HL-60 (cell line): ENCODE results near the gene JMJD1C.

Experiments used
- DNase-seq, 2 experiments: peaks; one replicate each; pipeline ENCODE4 v3.0.0-alpha.2; 2010 to 2020; ENCODE audit warnings: low read depth in 1 of 2, low spot score in 1 of 2
- H3K27ac ChIP-seq: fragments of 250-450 bp; sonication (Bioruptor Pico); replicated peaks from 2 replicates; pipeline ENCODE4 v1.5.1; 2020; ENCODE audit warnings: mild to moderate bottlenecking, moderate library complexity
- H3K27me3 ChIP-seq: fragments of 250-450 bp; sonication (Bioruptor Pico); 2 replicates; pipeline ENCODE4 v1.5.1; 2021; ENCODE audit warnings: mild to moderate bottlenecking, moderate library complexity; ENCODE audit not compliant: insufficient read depth, poor library complexity, severe bottlenecking
- H3K4me3 ChIP-seq: replicated peaks from 2 replicates; pipeline ENCODE4 v1.5.1; 2011; ENCODE audit warnings: mild to moderate bottlenecking, control low read depth, low read length; ENCODE audit not compliant: insufficient read depth
- GABPA ChIP-seq: IDR thresholded peaks from 2 replicates; pipeline ENCODE4 v1.6.1; 2012; ENCODE audit warnings: low read depth
- POLR2AphosphoS5 ChIP-seq: IDR thresholded peaks from 2 replicates; pipeline ENCODE4 v1.6.1; 2012; ENCODE audit warnings: low read depth
- SPI1 ChIP-seq: IDR thresholded peaks from 2 replicates; pipeline ENCODE4 v1.6.1; 2012; ENCODE audit warnings: low read depth, mild to moderate bottlenecking, borderline replicate concordance
- TF ChIP-seq, protein P1 (sequence below): IDR thresholded peaks from 2 replicates; pipeline ENCODE4 v1.6.1; 2012; ENCODE audit warnings: low read depth; ENCODE audit not compliant: insufficient replicate concordance
- TF ChIP-seq, protein P2 (sequence below): IDR thresholded peaks from one replicate; pipeline ENCODE4 v1.5.1; 2011; ENCODE audit warnings: low read length, control low read depth, inconsistent platforms; ENCODE audit not compliant: insufficient read depth

The JMJD1C gene

DNA sequence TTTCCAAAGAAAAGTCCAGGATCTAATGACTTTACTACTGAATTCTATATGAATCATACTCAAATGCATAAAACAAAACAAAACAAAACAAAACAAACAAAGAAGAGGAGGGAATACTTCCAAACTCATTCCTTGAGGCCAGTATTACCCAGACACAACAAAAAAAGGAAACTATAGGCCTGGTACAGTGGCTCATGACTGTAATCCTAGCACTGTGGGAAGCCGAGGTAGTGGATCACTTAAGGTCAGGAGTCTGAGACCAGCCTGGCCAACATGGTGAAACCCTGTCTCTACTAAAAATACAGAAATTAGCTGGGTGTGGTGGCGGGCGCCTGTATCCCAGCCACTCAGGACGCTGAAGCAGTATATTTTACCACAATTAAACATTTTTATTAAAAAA, 218.0 kb downstream of the JMJD1C start:
- no peak for DNase-seq
- TF ChIP-seq POLR2AphosphoS5, result no peak
- TF ChIP-seq, protein P1, sequence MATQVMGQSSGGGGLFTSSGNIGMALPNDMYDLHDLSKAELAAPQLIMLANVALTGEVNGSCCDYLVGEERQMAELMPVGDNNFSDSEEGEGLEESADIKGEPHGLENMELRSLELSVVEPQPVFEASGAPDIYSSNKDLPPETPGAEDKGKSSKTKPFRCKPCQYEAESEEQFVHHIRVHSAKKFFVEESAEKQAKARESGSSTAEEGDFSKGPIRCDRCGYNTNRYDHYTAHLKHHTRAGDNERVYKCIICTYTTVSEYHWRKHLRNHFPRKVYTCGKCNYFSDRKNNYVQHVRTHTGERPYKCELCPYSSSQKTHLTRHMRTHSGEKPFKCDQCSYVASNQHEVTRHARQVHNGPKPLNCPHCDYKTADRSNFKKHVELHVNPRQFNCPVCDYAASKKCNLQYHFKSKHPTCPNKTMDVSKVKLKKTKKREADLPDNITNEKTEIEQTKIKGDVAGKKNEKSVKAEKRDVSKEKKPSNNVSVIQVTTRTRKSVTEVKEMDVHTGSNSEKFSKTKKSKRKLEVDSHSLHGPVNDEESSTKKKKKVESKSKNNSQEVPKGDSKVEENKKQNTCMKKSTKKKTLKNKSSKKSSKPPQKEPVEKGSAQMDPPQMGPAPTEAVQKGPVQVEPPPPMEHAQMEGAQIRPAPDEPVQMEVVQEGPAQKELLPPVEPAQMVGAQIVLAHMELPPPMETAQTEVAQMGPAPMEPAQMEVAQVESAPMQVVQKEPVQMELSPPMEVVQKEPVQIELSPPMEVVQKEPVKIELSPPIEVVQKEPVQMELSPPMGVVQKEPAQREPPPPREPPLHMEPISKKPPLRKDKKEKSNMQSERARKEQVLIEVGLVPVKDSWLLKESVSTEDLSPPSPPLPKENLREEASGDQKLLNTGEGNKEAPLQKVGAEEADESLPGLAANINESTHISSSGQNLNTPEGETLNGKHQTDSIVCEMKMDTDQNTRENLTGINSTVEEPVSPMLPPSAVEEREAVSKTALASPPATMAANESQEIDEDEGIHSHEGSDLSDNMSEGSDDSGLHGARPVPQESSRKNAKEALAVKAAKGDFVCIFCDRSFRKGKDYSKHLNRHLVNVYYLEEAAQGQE, result no peak
- TF ChIP-seq GABPA, result no peak
- TF ChIP-seq, protein P2, sequence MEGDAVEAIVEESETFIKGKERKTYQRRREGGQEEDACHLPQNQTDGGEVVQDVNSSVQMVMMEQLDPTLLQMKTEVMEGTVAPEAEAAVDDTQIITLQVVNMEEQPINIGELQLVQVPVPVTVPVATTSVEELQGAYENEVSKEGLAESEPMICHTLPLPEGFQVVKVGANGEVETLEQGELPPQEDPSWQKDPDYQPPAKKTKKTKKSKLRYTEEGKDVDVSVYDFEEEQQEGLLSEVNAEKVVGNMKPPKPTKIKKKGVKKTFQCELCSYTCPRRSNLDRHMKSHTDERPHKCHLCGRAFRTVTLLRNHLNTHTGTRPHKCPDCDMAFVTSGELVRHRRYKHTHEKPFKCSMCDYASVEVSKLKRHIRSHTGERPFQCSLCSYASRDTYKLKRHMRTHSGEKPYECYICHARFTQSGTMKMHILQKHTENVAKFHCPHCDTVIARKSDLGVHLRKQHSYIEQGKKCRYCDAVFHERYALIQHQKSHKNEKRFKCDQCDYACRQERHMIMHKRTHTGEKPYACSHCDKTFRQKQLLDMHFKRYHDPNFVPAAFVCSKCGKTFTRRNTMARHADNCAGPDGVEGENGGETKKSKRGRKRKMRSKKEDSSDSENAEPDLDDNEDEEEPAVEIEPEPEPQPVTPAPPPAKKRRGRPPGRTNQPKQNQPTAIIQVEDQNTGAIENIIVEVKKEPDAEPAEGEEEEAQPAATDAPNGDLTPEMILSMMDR, result no peak
- TF ChIP-seq SPI1, result no peak
- no peaks in the 10 kb centered on the region for H3K27me3 ChIP-seq
- no peak overlapping the region for H3K4me3 ChIP-seq
- H3K27ac ChIP-seq, result no peak overlapping the region

DNA sequence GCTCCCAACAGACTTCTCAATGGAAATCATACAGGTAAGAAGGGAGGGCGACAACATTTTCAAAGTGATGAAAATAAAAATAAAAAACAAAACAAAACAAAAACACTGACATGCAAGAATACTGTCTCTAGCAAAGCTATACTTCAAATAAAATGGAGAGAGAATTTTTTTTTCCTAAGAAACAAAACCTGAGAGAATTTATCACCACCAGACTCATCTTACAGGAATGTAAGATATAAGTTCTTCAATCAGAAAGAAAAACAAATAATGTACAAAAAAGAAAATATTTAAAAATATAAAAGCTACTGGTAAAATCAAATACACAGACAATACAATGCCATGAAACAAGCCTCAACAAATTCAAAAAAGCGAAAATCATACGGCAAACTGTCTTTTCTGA, 219.4 kb downstream of the JMJD1C start:
- no peak for DNase-seq
- Histone ChIP-seq H3K27ac (no peak overlapping the region; the same call in 1 of the 2 replicates), H3K27me3 (no peaks in the 10 kb centered on the region), H3K4me3 (no peak overlapping the region)
- TF ChIP-seq, protein P2, result no peak
- TF ChIP-seq, protein P1, result no peak
- TF ChIP-seq SPI1, result no peak
- TF ChIP-seq POLR2AphosphoS5, result no peak

DNA sequence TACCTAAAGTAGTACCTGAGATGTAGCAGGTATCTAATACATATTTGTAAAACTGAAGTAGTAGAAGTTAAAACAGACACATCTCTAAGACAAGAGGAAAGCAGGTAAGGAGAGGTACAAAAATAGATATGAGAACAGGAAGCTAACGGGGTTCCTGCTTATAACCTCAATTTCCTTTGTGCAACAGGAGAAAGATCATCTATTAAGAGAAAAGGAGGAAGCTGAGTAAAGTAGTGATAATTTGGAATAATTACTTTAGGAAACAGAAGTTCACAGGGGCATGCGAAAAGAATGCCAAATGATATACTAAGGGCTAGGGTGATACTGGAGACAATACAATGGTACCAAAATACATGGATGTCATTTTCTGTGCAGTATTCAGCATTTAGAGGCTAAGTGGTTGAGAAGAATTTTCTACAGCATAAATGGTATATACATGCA, 223.9 kb downstream of the JMJD1C start:
- TF ChIP-seq, protein P2, result no peak
- TF ChIP-seq, protein P1, result no peak
- TF ChIP-seq SPI1 (peak; percentile 34; the same call in 1 of the 2 replicates), GABPA (peak; percentile 4; the same call in 1 of the 2 replicates), POLR2AphosphoS5 (no peak)
- no peak overlapping the region for H3K4me3 ChIP-seq
- DNase-seq, result peak in 1 of 2 experiments; percentile 17
- no peaks in the 10 kb centered on the region for H3K27me3 ChIP-seq
- H3K27ac ChIP-seq, result peak overlapping the region; percentile 65
